Esophagus muscularis mucosa (tissue), 4 donors: ENCODE data around the gene EBF3. TPM values are rescaled to one million over a fixed set of nuclear protein-coding genes. Genes with fewer than 3 reads are reported as not detected.

Experiments
- DNase-seq: peaks from one replicate; pipeline ENCODE4 v3.0.0-alpha.2; 2017; ENCODE audit errors: extremely low spot score
- H3K27ac ChIP-seq, 4 donors: fragments of 200-600 bp; sonication (generic); replicated peaks in 1 of 4; 1 replicate in 3 of 4; 2 replicates in 1 of 4; pipeline ENCODE4 v1.5.1; 2016 to 2019; ENCODE audit warnings: mild to moderate bottlenecking in 1 of 4
- H3K27me3 ChIP-seq, 4 donors: fragments of 200-600 bp; sonication (generic); one replicate each; pipeline versions ENCODE4 v1.5.1 to v1.6.0; 2016 to 2019
- H3K36me3 ChIP-seq, 4 donors: fragments of 200-600 bp; sonication (generic); one replicate each; pipeline ENCODE4 v1.5.1; 2016 to 2019
- H3K4me1 ChIP-seq, 4 donors: fragments of 200-600 bp; sonication (generic); one replicate each; pipeline ENCODE4 v1.5.1; 2016 to 2019
- H3K4me3 ChIP-seq, 4 donors: fragments of 200-600 bp; sonication (generic); 1 replicate in 2 of 4; 2 replicates in 2 of 4; pipeline ENCODE4 v1.5.1; 2016 to 2019; ENCODE audit warnings: mild to moderate bottlenecking in 4 of 4, moderate library complexity in 1 of 4
- H3K9me3 ChIP-seq, 4 donors: fragments of 200-600 bp; sonication (generic); 1 replicate in 3 of 4; 2 replicates in 1 of 4; pipeline ENCODE4 v1.5.1; 2016 to 2019
- CTCF ChIP-seq, 3 experiments: fragments of 200-600 bp in 2 of 3; fragments of 450-650 bp in 1 of 3; sonication (generic) in 2 of 3; IDR thresholded peaks; one replicate each; pipeline ENCODE4 v1.5.1; 2017 to 2019; ENCODE audit warnings: antibody characterized with exemption in 3 of 3, mild to moderate bottlenecking in 2 of 3, moderate library complexity in 1 of 3
- EP300 ChIP-seq: sonication (generic); formaldehyde crosslinking; IDR thresholded peaks from one replicate; pipeline ENCODE4 v1.6.1; 2017; ENCODE audit warnings: antibody characterized with exemption
- POLR2A ChIP-seq: fragments of 450-650 bp; IDR thresholded peaks from one replicate; pipeline ENCODE4 v1.6.1; 2017; ENCODE audit warnings: antibody characterized with exemption, moderate library complexity, mild to moderate bottlenecking, low read depth
- POLR2AphosphoS5 ChIP-seq, 2 donors: sonication (generic); formaldehyde crosslinking; IDR thresholded peaks; one replicate each; pipeline ENCODE4 v1.6.1; 2017; ENCODE audit warnings: antibody characterized with exemption in 2 of 2
- WGBS: methylation state at CpG from one replicate; pipeline ENCODE4 v1.1.5; 2018; 5-methylcytosine and 5-hydroxymethylcytosine counted together
- intact Hi-C: fragments of 100-400 bp; cut with DNase I; formaldehyde crosslinking; loops from one replicate; pipeline ENCODE4 v1.15.1; 2023
- total RNA-seq, 4 donors: library from RNA; depleted of rRNA; stranded (reverse); fragments of >200 nt; gene quantifications; one replicate each; pipeline versions ENCODE4 v1.1.0 to v1.2.1, GENCODE V29; 2016

EBF3 gene
- total RNA-seq, 4 donors from 2014 or later, result 2.9 to 7.3 (median 5.2) TPM

- DNase-seq, result no peak
- Histone ChIP-seq H3K27me3 (peaks cover 0 to 26% (median 0%) of the 10 kb centered on the region in 4 donors), H3K4me1 (no peaks in the 10 kb centered on the region), H3K36me3 (no peaks in the 10 kb centered on the region), H3K27ac (no peak overlapping the region), H3K4me3 (no peak overlapping the region), H3K9me3 (peaks cover 0 to 8% (median 0%) of the 10 kb centered on the region in 4 donors)
- TF ChIP-seq POLR2A (no peak), POLR2AphosphoS5 (IDR thresholded peaks at IDR 0.05) (no peak)
- intact Hi-C loops, result no loop called here
- 87% methylated on average over 10 of the region's 17 CpGs for WGBS
Observed at GRCh38 chr10:129815898-129816655, 148.0 kb downstream of the EBF3 start.

DNA sequence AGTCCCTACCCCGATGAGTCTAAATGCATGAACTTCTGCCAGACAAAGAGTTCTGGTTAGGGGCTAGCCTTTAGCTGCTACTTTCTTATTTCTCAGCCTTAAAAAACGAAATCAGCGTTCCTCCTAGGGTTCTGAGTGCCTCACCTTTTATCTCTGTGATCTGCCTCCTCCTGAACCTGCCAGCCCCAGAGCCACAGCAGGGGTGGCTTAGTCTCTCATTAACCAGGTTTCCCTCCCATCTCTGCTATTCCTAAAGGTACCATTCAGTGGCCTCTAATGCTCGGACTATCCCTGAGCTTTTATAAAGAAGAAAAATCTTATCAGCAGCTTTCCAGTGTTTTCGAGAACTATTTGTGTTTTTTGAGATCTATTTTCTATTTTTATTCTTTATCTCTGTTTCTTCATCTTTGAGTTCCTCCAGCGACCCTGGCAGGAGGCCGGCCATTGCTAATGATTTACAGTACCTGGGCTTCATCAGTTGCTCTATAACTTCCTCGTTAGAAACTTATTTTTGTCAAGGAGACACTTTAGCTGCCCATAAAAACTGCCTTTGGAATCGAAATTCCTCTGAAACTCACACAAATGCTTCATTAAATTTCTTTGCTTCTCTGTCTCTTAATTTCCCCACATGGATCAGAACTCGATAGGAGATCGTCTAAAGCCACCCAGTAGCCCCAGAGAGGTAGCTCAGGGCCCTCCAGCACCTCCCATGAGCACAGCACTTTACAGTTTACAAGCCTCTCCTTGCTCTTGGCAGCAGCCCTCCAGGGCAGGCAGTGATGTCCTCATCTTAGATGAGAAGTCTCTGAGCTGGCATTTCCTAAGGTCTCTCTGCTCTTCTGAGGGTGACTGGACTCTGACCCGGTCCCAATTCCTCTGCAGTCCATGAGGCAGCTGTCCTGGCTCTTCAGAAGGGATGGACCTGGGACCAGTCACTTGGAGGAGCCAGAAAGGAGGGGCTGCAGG is 149.1 kb downstream of the EBF3 start:
- Histone ChIP-seq H3K36me3 (no peaks in the 10 kb centered on the region), H3K27ac (no peak overlapping the region), H3K9me3 (peaks cover 0 to 8% (median 0%) of the 10 kb centered on the region in 4 donors), H3K4me3 (no peak overlapping the region), H3K4me1 (no peaks in the 10 kb centered on the region), H3K27me3 (peaks cover 0 to 32% (median 0%) of the 10 kb centered on the region in 4 donors)
- TF ChIP-seq POLR2A, result no peak
- TF ChIP-seq POLR2AphosphoS5 (IDR thresholded peaks at IDR 0.05), result no peak
- TF ChIP-seq CTCF (IDR thresholded peaks at IDR 0.05), result no peak
- TF ChIP-seq EP300, result no peak
- intact Hi-C loops, result no loop called here
- DNase-seq, result no peak
- WGBS, result 75% methylated on average over 12 of the region's 12 CpGs

DNA sequence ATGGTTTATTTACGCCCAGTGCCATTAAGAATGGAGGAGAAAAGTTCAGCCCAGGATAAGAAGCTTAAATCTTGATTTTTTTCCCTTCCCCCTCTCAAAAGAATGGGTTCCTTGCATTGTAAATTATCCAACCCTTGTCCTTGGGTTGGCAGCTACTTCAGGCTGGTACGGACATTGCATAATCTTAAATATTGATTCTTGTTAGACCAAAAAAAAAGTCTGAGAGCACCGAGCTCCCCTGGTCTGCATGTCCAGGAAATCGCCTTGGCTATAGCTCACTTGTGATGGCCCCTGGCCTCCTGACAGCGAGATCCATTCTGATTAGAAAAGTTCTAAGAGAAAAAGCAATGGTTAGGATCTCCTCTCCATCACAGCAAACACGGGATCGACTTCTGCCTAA is 151.7 kb downstream of the EBF3 start:
- no peaks in the 10 kb centered on the region for H3K4me1 ChIP-seq
- DNase-seq, result no peak
- 84% methylated on average over 7 of the region's 7 CpGs for WGBS
- H3K4me3 ChIP-seq, result no peak overlapping the region
- H3K36me3 ChIP-seq, result no peaks in the 10 kb centered on the region
- H3K9me3 ChIP-seq, result peaks cover 0 to 8% (median 0%) of the 10 kb centered on the region in 4 donors
- no peak overlapping the region for H3K27ac ChIP-seq
- peaks cover 0 to 32% (median 0%) of the 10 kb centered on the region in 4 donors for H3K27me3 ChIP-seq
- TF ChIP-seq POLR2AphosphoS5 (IDR thresholded peaks at IDR 0.05) (no peak), CTCF (IDR thresholded peaks at IDR 0.05) (no peak), POLR2A (no peak), EP300 (no peak)
- intact Hi-C loops, result no loop called here

DNA sequence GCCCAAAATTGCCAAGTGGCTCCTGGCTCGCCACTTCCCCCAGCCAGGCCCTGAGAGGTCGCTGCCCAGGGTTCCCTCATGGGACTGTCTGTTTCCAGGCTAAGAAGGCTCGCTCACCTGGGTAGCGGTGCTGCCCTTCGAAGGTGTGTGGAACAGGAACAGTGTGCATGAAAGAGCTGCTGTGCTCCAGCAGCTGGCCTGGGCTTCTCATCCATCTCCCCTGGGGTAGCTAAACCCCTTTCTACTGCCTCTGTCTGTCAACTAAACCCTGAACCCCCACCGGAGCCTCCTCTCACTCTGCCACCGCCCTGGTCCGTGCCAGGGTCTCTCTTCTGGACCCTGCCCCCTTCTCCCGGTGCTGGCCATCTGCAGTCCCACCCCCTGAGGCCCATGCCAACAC is 152.9 kb downstream of the EBF3 start:
- peaks cover 0 to 27% (median 0%) of the 10 kb centered on the region in 4 donors for H3K27me3 ChIP-seq
- H3K9me3 ChIP-seq, result peaks cover 0 to 14% (median 3%) of the 10 kb centered on the region in 4 donors
- 76% methylated on average over 6 of the region's 9 CpGs for WGBS
- intact Hi-C loops, result no loop called here
- no peak for TF ChIP-seq POLR2AphosphoS5 (IDR thresholded peaks at IDR 0.05)
- no peak for TF ChIP-seq EP300
- no peak for TF ChIP-seq CTCF (IDR thresholded peaks at IDR 0.05)
- H3K27ac ChIP-seq, result no peak overlapping the region
- no peak overlapping the region for H3K4me3 ChIP-seq
- no peaks in the 10 kb centered on the region for H3K4me1 ChIP-seq
- no peak for DNase-seq
- H3K36me3 ChIP-seq, result no peaks in the 10 kb centered on the region

DNA sequence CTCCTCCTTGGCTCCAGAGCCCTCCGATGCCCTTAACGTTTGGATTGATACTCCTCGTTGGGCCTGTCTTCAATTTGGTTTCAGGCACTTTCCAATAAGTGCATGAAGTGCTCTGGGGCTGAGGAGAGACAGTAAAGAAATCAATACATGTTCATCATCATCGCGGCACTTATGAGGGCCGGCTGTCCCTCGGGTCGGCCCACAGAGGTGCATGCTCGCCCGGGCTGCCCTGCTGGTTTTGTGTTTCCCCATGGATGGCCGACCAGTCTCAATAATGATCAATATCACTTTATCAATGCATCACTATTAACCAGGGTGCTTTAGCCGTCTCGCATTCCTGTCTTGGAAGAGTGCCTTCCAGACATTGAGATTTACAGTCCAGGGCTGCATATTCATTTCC is 154.2 kb downstream of the EBF3 start:
- no peak for TF ChIP-seq POLR2A
- TF ChIP-seq EP300, result no peak
- TF ChIP-seq CTCF (IDR thresholded peaks at IDR 0.05), result no peak
- TF ChIP-seq POLR2AphosphoS5 (IDR thresholded peaks at IDR 0.05), result no peak
- Histone ChIP-seq H3K27ac (no peak overlapping the region), H3K9me3 (peaks cover 0 to 28% (median 13%) of the 10 kb centered on the region in 4 donors), H3K36me3 (no peaks in the 10 kb centered on the region), H3K4me1 (no peaks in the 10 kb centered on the region), H3K27me3 (peaks cover 0 to 16% (median 0%) of the 10 kb centered on the region in 4 donors), H3K4me3 (no peak overlapping the region)
- intact Hi-C loops, result no loop called here
- 88% methylated on average over 13 of the region's 13 CpGs for WGBS
- no peak for DNase-seq
